Measurements from ENCODE around the gene ANGPT4.

The ANGPT4 gene

DNA sequence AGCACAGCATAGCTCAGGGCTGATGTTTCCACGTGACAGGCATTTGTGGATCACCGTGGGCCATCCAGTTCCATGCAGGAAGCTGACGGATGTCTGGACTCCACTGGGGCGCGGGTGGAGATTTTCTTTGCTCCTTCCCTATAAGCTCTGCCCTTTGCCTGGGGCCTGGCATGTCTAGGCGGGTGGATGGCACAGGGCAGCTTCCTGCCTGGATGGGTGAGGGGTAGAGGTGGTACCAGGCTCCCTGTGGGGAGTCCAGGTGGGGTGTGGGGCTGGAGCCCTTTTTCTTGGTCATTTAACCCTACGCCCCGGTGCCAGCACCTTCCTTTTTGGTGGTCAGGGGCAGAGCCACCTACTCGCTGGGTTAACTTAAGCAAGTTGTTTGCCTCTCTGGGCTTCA, 72.2 kb downstream of the ANGPT4 start:
- Mint-ChIP-seq H3K4me1 (ENCODE audit: low read depth) (peaks cover 38% of the 10 kb centered on the region), H3K9me3 (no peaks in the 10 kb centered on the region), H3K27ac (no peak overlapping the region), H3K27me3 (ENCODE audit: low read depth) (no peaks in the 10 kb centered on the region), H3K36me3 (ENCODE audit: low read depth) (peaks cover 13% of the 10 kb centered on the region), H3K4me3 (peak overlapping the region; percentile 88)

DNA sequence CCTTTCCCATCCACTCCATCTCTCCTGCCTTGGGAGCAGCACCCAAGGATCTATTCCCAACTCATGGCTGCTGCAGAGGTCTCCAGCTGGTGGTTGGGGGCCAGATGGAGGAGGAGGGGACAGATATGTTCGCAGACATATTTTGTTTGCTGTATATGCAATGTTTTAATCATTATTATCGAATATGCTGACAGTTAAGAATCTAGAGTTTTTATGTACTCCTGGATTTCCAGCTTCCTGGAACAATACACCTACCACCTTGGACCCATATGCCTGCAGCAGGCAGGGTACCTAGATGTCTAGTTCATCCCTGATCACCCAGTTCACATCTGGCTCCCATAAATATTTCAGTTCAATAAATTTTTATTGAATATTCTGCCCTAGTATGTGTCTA, 73.6 kb downstream of the ANGPT4 start:
- H3K27me3 Mint-ChIP-seq (ENCODE audit: low read depth): no peaks in the 10 kb centered on the region
- no peak overlapping the region for H3K27ac Mint-ChIP-seq
- H3K4me3 Mint-ChIP-seq: no peak overlapping the region
- H3K4me1 Mint-ChIP-seq (ENCODE audit: low read depth): peaks cover 41% of the 10 kb centered on the region
- no peaks in the 10 kb centered on the region for H3K9me3 Mint-ChIP-seq
- peaks cover 11% of the 10 kb centered on the region for H3K36me3 Mint-ChIP-seq (ENCODE audit: low read depth)

DNA sequence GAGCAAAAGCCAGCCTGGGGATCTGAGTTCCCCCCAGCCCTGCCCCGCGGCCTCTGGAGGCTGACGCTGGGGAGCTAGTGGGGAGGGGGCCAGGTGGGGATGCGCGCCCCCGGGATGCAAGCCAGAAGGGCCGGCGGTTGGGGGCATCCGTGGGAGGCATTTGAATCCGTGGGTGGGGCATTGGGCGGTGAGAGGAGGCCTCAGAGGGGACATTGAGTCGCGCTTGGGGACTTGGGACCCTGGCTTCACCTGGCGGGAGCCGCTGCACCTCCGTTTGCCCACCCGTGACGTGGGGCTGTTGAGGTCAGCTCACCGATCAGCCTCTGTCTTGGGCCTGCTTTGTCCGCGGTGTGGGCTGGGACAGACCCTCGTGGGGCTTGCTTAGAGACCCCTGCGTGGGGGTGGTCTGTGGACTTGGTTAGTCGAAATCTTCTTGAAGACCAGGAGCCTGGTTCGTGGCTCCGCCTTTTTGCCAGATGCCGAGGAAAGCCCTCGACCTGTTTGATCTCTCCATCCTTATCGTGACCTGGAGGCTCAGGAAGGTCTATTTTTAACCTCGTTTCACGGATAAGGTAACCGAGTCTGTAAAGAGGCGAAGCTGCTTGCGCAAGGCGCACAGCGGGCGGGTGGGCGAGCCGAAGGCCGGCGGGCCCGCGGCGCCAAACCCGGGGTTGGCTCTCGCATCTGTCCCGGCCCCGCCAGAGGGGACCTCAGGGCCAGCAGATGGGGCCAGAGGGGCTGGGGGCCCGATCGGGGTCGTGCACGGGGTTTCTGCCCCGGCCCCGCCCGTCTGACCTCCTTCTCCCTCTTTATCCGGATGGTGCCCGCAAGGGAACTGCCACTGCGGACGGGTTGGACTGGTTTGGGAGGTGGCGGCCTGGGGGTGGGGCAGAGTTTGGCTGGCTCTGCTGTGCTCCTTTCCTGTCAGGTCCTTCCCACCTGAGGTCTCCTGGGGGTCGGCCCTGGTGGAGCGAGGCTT, 74.3 kb downstream of the ANGPT4 start:
- H3K27ac Mint-ChIP-seq: no peak overlapping the region
- H3K9me3 Mint-ChIP-seq: no peaks in the 10 kb centered on the region
- peaks cover 7% of the 10 kb centered on the region for H3K36me3 Mint-ChIP-seq (ENCODE audit: low read depth)
- H3K4me3 Mint-ChIP-seq: peak overlapping the region; percentile 59
- H3K4me1 Mint-ChIP-seq (ENCODE audit: low read depth): peaks cover 38% of the 10 kb centered on the region
- H3K27me3 Mint-ChIP-seq (ENCODE audit: low read depth): no peaks in the 10 kb centered on the region

DNA sequence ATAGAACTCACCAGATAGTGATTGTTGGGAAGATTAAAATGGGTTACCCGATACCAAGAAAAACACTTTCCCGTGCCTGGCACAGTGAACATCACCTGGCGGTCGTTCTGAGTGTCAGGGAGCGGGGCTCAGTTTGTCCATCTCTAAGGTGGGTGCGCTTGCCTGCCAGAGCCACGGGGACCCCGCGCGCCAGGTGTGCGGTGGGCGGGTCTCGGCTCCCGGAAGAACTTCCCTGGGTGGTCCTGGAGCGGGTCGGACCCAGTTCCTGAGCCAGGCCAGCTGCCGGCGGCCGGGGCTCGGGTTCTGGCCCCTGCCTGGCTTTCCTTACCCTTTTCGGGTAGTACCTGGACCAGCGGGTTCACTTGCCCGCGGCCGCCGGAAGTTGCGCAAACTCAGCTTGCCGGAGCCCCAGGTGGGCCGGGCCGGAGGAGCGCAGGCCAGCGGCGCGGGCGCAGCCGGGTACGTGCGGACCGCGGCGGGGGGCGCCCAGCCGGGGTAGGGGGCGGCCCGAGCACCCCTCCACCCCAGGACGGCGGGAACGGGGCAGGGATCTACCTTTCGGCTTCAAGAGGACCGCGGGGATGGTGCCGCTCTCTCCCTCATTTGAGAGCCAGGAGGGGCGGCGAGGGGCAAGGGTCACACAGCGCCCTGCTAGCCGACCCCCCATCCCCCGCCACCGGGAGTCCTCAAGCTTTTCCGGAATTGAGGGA, 75.1 kb downstream of the ANGPT4 start:
- Mint-ChIP-seq H3K27me3 (ENCODE audit: low read depth) (no peaks in the 10 kb centered on the region), H3K27ac (no peak overlapping the region), H3K36me3 (ENCODE audit: low read depth) (peaks cover 7% of the 10 kb centered on the region), H3K4me1 (ENCODE audit: low read depth) (peaks cover 36% of the 10 kb centered on the region), H3K9me3 (no peaks in the 10 kb centered on the region), H3K4me3 (peak overlapping the region; percentile 59)

DNA sequence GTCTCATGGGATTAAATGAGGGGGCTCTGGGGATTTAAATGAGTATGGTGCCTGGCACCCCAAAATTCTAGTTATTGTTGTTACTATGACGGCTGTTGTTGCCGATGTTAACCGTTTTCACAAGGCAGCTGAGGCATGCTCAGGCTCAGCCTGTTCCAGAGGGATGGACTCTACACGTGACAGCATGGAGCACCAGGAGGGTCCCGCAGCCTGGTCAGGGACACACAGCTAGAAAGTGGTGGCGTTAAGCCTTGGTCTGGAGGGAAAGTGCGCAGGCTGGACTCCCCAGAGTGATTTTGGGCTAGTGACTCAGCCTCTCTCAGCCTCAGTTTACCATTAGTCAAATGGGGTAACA, 75.7 kb downstream of the ANGPT4 start:
- peak overlapping the region; percentile 51 for H3K4me3 Mint-ChIP-seq
- H3K27me3 Mint-ChIP-seq (ENCODE audit: low read depth): no peaks in the 10 kb centered on the region
- no peak overlapping the region for H3K27ac Mint-ChIP-seq
- H3K9me3 Mint-ChIP-seq: no peaks in the 10 kb centered on the region
- peaks cover 5% of the 10 kb centered on the region for H3K36me3 Mint-ChIP-seq (ENCODE audit: low read depth)
- peaks cover 35% of the 10 kb centered on the region for H3K4me1 Mint-ChIP-seq (ENCODE audit: low read depth)

DNA sequence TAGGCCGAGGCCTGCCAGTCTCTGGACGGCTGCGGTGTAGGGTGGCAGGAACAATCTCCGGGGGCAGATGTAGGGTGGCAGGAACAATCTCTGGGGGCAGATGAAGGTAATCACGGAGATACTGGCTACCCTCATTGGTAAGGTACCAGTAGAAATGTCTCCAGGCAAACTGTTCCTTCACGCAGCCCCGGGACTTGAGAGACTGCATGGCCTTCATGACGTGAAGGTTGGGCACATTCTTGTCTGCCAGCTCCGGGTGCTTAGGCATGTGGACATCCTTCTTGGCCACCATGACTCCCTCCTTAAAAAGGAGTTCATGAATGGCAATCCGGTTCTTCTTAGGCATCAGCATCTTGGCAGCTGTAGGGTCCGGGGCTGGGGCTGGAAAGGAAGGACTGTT, 76.5 kb downstream of the ANGPT4 start:
- Mint-ChIP-seq H3K9me3 (no peaks in the 10 kb centered on the region), H3K27me3 (ENCODE audit: low read depth) (no peaks in the 10 kb centered on the region), H3K4me1 (ENCODE audit: low read depth) (peaks cover 41% of the 10 kb centered on the region), H3K4me3 (no peak overlapping the region), H3K36me3 (ENCODE audit: low read depth) (peaks cover 5% of the 10 kb centered on the region), H3K27ac (no peak overlapping the region)

DNA sequence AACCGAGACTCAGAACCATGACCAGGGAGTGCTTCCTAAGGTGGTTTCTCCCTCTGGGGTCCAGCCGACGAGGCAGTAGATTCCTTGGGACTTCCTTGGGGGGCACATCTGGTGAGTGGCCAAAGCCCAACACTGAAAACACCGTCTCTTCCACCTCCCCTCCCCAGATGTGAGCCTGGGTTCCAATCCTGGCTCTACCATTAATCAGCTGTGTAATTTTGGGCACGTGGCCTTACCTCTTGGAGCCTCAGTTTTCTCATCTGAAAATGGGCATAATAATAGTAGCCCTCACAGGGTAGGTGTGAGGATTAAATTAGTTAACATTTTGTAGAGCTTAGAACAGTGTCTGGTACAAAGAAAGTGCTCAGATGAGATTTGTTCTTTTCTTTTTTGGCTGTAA, 77.1 kb downstream of the ANGPT4 start:
- H3K27ac Mint-ChIP-seq: no peak overlapping the region
- H3K36me3 Mint-ChIP-seq (ENCODE audit: low read depth): peaks cover 5% of the 10 kb centered on the region

DNA sequence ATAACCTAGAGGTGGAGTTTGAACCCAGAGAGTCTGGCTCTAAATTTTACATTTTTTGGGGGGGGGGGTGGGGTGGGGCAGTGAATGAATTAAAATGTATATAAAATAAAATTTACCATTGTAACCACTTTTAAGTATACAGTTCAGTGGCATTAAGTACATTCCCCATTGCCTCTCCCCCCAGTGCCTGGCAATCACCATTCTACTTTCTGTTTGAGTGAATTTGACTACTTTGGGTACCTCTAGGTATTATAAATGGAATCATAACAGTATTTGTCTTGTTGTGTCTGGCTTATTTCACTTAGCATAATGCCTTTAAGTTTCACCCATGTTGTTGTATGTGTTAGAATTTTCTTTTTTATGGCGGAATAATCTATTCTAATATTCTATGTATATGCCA, 79.9 kb downstream of the ANGPT4 start:
- Mint-ChIP-seq H3K4me1 (ENCODE audit: low read depth) (peaks cover 39% of the 10 kb centered on the region), H3K27me3 (ENCODE audit: low read depth) (no peaks in the 10 kb centered on the region), H3K9me3 (no peaks in the 10 kb centered on the region), H3K4me3 (no peak overlapping the region), H3K27ac (no peak overlapping the region), H3K36me3 (ENCODE audit: low read depth) (peaks cover 5% of the 10 kb centered on the region)

More for the DNA sequence above, 77.1 kb downstream of the ANGPT4 start:
- no peaks in the 10 kb centered on the region for H3K9me3 Mint-ChIP-seq
- H3K4me1 Mint-ChIP-seq (ENCODE audit: low read depth): peaks cover 40% of the 10 kb centered on the region
- H3K27me3 Mint-ChIP-seq (ENCODE audit: low read depth): no peaks in the 10 kb centered on the region
- H3K4me3 Mint-ChIP-seq: no peak overlapping the region

DNA sequence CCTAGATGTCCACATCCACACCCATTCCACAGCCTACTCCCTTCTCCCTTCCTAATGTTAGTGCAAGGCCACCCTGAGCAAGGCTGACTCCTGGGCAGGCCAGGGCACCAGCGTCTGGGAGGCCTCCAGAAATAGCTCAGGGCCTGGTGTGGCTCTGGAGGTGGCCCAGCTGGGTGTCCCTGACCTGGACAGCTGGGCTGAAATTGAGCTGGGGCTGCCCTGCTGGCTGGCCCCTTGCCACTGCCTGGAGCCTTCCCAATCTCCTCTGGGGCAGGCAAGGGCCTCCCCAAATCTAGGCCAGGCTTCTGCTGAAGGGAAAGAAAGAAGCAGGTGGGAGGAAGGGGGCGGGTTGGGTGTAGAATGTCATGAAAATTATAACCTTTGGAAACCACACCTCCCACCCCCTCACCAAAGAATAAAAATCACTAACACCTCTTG, 80.5 kb downstream of the ANGPT4 start:
- Mint-ChIP-seq H3K36me3 (ENCODE audit: low read depth) (peaks cover 5% of the 10 kb centered on the region), H3K9me3 (no peaks in the 10 kb centered on the region), H3K27ac (peak overlapping the region; percentile 62), H3K27me3 (ENCODE audit: low read depth) (no peaks in the 10 kb centered on the region), H3K4me3 (peak overlapping the region; percentile 83), H3K4me1 (ENCODE audit: low read depth) (peaks cover 39% of the 10 kb centered on the region)

DNA sequence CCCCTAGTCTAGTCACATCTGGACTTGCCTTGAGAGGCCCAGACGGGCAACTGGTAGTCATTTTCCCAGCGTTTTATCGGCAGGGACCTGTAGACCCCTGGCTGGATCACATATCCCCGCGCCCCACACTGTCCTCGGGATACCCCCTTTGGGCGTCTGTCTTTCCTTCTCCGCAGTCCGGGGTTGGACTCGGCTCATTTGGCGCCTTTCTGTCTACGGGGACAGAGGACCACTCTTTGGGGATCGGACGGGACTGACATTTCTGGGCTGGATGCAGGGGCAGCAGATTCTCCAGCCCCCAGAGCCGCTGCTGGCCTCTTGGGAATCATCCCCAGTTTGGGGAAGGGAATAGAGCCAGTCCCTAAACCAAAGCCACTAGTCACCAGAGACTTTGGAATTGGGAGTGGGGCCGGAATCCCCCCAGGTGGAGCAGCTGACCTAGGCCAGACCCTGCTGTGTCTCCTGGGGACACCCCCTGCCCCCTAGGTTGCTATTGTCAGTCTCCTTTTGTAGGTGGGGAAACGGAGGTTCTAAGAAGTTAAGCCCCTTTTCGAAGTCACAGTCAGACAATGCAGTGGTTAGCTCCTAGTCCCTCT, 81.9 kb downstream of the ANGPT4 start:
- Mint-ChIP-seq H3K27me3 (ENCODE audit: low read depth) (no peaks in the 10 kb centered on the region), H3K9me3 (no peaks in the 10 kb centered on the region), H3K4me1 (ENCODE audit: low read depth) (peaks cover 34% of the 10 kb centered on the region), H3K27ac (peak overlapping the region; percentile 88), H3K36me3 (ENCODE audit: low read depth) (peaks cover 5% of the 10 kb centered on the region), H3K4me3 (peak overlapping the region; percentile 79)

DNA sequence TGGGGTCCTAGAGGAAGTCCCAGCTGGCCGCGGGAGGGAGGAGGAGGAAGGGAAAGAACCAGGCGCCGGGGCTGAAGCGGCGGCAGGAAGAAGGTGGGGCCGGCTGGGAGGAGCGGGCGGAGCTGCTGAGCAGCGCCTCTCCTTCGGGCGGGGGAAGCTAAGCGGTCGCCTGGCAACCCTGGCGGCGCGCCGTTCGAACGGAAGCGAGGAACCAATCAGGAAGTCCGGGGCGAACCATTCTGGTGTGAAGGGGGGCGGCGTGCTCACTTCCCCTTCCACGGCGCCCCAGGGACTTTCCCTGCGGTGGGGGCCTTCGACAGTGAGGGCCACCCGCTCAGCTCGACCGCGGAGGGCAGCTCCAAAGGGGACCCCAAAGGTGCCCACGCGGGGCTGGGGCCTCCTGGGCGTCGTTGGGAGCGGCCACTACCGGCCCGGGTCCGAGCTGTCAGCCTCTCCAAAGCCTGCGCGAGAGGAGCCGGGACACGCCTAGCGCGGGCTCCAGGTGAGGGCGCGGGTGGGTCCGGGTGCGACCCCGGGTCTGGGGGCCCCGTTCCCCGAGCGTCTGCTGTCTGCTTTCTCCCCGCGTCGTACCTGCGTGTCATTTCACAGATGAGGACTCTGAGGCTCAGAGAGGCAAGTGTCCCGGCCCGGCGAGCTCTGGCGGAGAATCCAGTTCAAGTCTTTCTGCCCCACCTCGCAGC, 82.5 kb downstream of the ANGPT4 start, which contains the start of gene FAM110A:
Gene FAM110A, plus strand, starts transcription at position 266 of the 701 bp plus-strand sequence. CDS start 11,090 bp downstream, outside the sequence.
- Mint-ChIP-seq H3K36me3 (ENCODE audit: low read depth) (peaks cover 5% of the 10 kb centered on the region), H3K9me3 (no peaks in the 10 kb centered on the region), H3K4me3 (peak within 1 kb of the TSS; percentile 79), H3K4me1 (ENCODE audit: low read depth) (peaks cover 37% of the 10 kb centered on the region), H3K27me3 (ENCODE audit: low read depth) (no peaks in the 10 kb centered on the region), H3K27ac (peak within 1 kb of the TSS; percentile 88)

DNA sequence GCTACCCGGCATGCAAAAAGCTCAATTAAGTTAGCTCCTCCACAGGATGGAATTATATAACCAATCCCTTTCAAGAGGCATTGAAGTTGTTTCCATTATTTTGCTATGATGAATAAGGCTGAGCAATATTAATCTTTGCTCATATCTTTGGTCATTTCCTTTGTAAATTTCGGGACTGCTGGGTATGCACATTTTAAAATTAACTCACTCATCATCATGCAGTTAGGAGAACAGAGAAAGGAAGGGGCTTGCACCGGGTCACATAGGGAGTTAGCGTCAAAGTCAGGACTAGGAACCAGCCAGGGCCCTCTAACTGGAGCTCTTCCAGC, 83.0 kb downstream of the ANGPT4 start:
- Mint-ChIP-seq H3K9me3 (no peaks in the 10 kb centered on the region), H3K4me1 (ENCODE audit: low read depth) (peaks cover 32% of the 10 kb centered on the region), H3K36me3 (ENCODE audit: low read depth) (peaks cover 5% of the 10 kb centered on the region), H3K4me3 (peak overlapping the region; percentile 79), H3K27ac (peak overlapping the region; percentile 71), H3K27me3 (ENCODE audit: low read depth) (no peaks in the 10 kb centered on the region)

DNA sequence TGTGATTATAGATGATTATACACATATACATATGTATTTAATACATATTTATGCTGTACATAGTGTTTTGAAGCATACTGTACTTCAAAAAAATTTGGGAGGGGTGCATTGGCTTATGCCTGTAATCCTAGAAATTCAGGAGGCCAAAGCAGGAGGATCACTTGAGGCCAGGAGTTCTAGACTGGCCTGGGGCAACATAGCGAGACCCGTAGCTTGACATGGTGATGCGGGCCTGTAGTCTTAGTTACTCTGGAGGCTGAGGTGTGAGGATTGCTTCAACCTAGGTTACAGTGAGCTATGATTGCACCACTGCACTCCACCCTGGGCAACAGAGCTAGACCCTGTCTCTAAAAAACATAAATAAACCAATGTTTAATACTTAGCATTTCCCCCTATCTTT, 84.2 kb downstream of the ANGPT4 start:
- H3K27me3 Mint-ChIP-seq (ENCODE audit: low read depth): no peaks in the 10 kb centered on the region
- no peak overlapping the region for H3K27ac Mint-ChIP-seq
- no peak overlapping the region for H3K4me3 Mint-ChIP-seq

DNA sequence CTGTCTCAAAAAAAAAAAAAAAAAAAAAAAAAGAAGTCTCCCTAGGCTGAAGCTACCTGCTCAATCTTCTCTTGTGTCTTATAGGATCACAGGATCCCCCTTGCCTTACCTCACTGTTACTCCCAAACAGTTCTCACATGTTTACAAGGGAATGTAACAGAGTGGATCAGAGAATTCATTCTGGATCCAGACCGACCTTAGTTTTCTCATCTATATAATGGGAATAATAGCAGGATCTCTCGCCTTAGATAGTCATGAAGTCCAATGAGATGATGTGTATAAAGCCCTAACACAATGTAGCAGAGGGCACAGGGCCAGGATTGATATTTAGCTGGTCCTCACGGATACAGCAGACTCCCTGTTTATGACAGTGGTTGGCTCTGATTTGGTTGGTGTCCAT, 84.9 kb downstream of the ANGPT4 start:
- Mint-ChIP-seq H3K9me3 (no peaks in the 10 kb centered on the region), H3K27ac (no peak overlapping the region), H3K4me3 (no peak overlapping the region), H3K4me1 (ENCODE audit: low read depth) (peaks cover 22% of the 10 kb centered on the region), H3K27me3 (ENCODE audit: low read depth) (no peaks in the 10 kb centered on the region), H3K36me3 (ENCODE audit: low read depth) (peaks cover under 1% of the 10 kb centered on the region)

More for the DNA sequence above, 84.2 kb downstream of the ANGPT4 start:
- Mint-ChIP-seq H3K9me3 (no peaks in the 10 kb centered on the region), H3K36me3 (ENCODE audit: low read depth) (peaks cover 5% of the 10 kb centered on the region), H3K4me1 (ENCODE audit: low read depth) (peaks cover 26% of the 10 kb centered on the region)

All from T-helper 1 cell treated with Interleukin-12 subunit alpha and Interleukin-12 subunit beta and Interleukin-4 antibody, amounts not matched to agents 30 μg/mL and 1 μg/mL, for 36 hours (primary cell).